ENCODE results near the gene TMIE. TPM values are rescaled to one million over a fixed set of nuclear protein-coding genes. Genes with fewer than 3 reads are reported as not detected.

The TMIE gene
- total RNA-seq, 1 experiment from 2014 or later = 1.1 TPM

GRCh38 chr3:46716461-46717441, 15.6 kb downstream of the TMIE start:
- in situ Hi-C loops (cut with HindIII; ENCODE audit: low pct_unique_long_range_greater_than_20kb, low sequenced_read_pairs) (no loop called here), intact Hi-C loops (cut with micrococcal nuclease; ENCODE audit: unreplicated experiment) (no loop called here)
- Histone ChIP-seq H3K4me3 (ENCODE audit: low read depth in 2 of 2, low read length in 2 of 2) (no peak overlapping the region), H3K27ac (ENCODE audit: low read length) (no peak overlapping the region), H3K27me3 (ENCODE audit: control insufficient read depth, insufficient read depth, low read length) (no peaks in the 10 kb centered on the region), H3K4me1 (ENCODE audit: control insufficient read depth, insufficient read depth, low read length) (peaks cover 6% of the 10 kb centered on the region; the same call in 1 of the 2 replicates), H3K36me3 (ENCODE audit: control insufficient read depth, insufficient read depth, low read length) (no peaks in the 10 kb centered on the region), H3K9me3 (ENCODE audit: control insufficient read depth, insufficient read depth, low read depth, low read length) (no peaks in the 10 kb centered on the region)
- DNase-seq (ENCODE audit: low read depth, low spot score) (no peak), ATAC-seq (no peak)
- no peak for TF ChIP-seq CTCF (IDR thresholded peaks at IDR 0.05)
- no peak for TF ChIP-seq SIN3A (IDR thresholded peaks at IDR 0.05; ENCODE audit: borderline replicate concordance, insufficient read depth, low read depth, low read length)
- TF ChIP-seq, protein P1, sequence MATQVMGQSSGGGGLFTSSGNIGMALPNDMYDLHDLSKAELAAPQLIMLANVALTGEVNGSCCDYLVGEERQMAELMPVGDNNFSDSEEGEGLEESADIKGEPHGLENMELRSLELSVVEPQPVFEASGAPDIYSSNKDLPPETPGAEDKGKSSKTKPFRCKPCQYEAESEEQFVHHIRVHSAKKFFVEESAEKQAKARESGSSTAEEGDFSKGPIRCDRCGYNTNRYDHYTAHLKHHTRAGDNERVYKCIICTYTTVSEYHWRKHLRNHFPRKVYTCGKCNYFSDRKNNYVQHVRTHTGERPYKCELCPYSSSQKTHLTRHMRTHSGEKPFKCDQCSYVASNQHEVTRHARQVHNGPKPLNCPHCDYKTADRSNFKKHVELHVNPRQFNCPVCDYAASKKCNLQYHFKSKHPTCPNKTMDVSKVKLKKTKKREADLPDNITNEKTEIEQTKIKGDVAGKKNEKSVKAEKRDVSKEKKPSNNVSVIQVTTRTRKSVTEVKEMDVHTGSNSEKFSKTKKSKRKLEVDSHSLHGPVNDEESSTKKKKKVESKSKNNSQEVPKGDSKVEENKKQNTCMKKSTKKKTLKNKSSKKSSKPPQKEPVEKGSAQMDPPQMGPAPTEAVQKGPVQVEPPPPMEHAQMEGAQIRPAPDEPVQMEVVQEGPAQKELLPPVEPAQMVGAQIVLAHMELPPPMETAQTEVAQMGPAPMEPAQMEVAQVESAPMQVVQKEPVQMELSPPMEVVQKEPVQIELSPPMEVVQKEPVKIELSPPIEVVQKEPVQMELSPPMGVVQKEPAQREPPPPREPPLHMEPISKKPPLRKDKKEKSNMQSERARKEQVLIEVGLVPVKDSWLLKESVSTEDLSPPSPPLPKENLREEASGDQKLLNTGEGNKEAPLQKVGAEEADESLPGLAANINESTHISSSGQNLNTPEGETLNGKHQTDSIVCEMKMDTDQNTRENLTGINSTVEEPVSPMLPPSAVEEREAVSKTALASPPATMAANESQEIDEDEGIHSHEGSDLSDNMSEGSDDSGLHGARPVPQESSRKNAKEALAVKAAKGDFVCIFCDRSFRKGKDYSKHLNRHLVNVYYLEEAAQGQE (IDR thresholded peaks at IDR 0.05; ENCODE audit: insufficient read depth in 1 of 2, low read depth in 2 of 2, low read length in 1 of 2) = no peak
- no peak for TF ChIP-seq TCF7L2 (IDR thresholded peaks at IDR 0.05; ENCODE audit: low read depth, low read length)
- no peak for TF ChIP-seq POLR2AphosphoS5 (IDR thresholded peaks at IDR 0.05; ENCODE audit: low read depth, low read length)
- no TSS peak for BruUV-seq (replicated peaks)
- ChIA-PET CTCF (no interaction called here), POLR2A (no interaction called here)

GRCh38 chr3:46717447-46718231, 16.4 kb downstream of the TMIE start, which contains the start of gene PRSS50:
PRSS50 (minus strand) TSS chr3:46717869; CDS start chr3:46717824, 45 bp downstream.
- H3K27me3 ChIP-seq (ENCODE audit: control insufficient read depth, insufficient read depth, low read length) = no peaks in the 10 kb centered on the region
- peaks cover 6% of the 10 kb centered on the region; the same call in 1 of the 2 replicates for H3K4me1 ChIP-seq (ENCODE audit: control insufficient read depth, insufficient read depth, low read length)
- H3K4me3 ChIP-seq (ENCODE audit: low read depth in 2 of 2, low read length in 2 of 2) = no peak within 1 kb of the TSS
- no peak for DNase-seq (ENCODE audit: low read depth, low spot score)
- in situ Hi-C loops (cut with HindIII; ENCODE audit: low pct_unique_long_range_greater_than_20kb, low sequenced_read_pairs) (no loop called here), intact Hi-C loops (cut with micrococcal nuclease; ENCODE audit: unreplicated experiment) (no loop called here)
- CTCF ChIA-PET = no interaction called here
- ATAC-seq = no peak
- BruUV-seq (replicated peaks) = no TSS peak
- H3K27ac ChIP-seq (ENCODE audit: low read length) = no peak within 1 kb of the TSS
- TF ChIP-seq, protein P1 (IDR thresholded peaks at IDR 0.05; ENCODE audit: insufficient read depth in 1 of 2, low read depth in 2 of 2, low read length in 1 of 2) = no peak
- peak; percentile 47 for TF ChIP-seq CTCF (IDR thresholded peaks at IDR 0.05)
- H3K36me3 ChIP-seq (ENCODE audit: control insufficient read depth, insufficient read depth, low read length) = no peaks in the 10 kb centered on the region
- POLR2A ChIA-PET = no interaction called here
- H3K9me3 ChIP-seq (ENCODE audit: control insufficient read depth, insufficient read depth, low read depth, low read length) = no peaks in the 10 kb centered on the region
